BLaER1 treated with 17β-estradiol and CSF1 and Interleukin-3, amounts not matched to agents 10 nM and 100 nM (cell line): ENCODE measurements around the gene HEPACAM.

Experiments used
- H3K27ac ChIP-seq, 11 experiments: shearing (Covaris generic); formaldehyde crosslinking; 2 replicates each; pipeline ENCODE4 v1.8.1; 2022
- H3K27me3 ChIP-seq, 11 experiments: shearing (Covaris generic); formaldehyde crosslinking; 2 replicates each; pipeline ENCODE4 v1.8.1; 2022
- H3K36me3 ChIP-seq, 11 experiments: shearing (Covaris generic); formaldehyde crosslinking; 2 replicates each; pipeline ENCODE4 v1.8.1; 2022
- H3K4me1 ChIP-seq, 10 experiments: shearing (Covaris generic); formaldehyde crosslinking; 2 replicates each; pipeline ENCODE4 v1.8.1; 2022
- H3K4me2 ChIP-seq, 11 experiments: shearing (Covaris generic); formaldehyde crosslinking; 2 replicates each; pipeline ENCODE4 v1.8.1; 2022
- H3K4me3 ChIP-seq, 10 experiments: shearing (Covaris generic); formaldehyde crosslinking; 2 replicates each; pipeline ENCODE4 v1.8.1; 2022
- H3K9ac ChIP-seq, 11 experiments: shearing (Covaris generic); formaldehyde crosslinking; 2 replicates each; pipeline ENCODE4 v1.8.1; 2022
- H3K9me3 ChIP-seq, 11 experiments: shearing (Covaris generic); formaldehyde crosslinking; replicated peaks in 1 of 11; 2 replicates each; pipeline ENCODE4 v1.8.1; 2022
- H4K20me1 ChIP-seq, 11 experiments: shearing (Covaris generic); formaldehyde crosslinking; 2 replicates each; pipeline ENCODE4 v1.8.1; 2022
- Cebpa-rat ChIP-seq, 11 experiments: shearing (Covaris generic); IDR thresholded peaks; 2 replicates each; pipeline ENCODE4 v1.8.1; 2022

The HEPACAM gene

GRCh38 chr11:124886476-124886875, 49.4 kb downstream of the HEPACAM start:
- Histone ChIP-seq H3K9ac (no peak overlapping the region), H3K4me2 (no peak overlapping the region), H4K20me1 (peaks cover 0 to 4% (median 0%) of the 10 kb centered on the region in 11 experiments; a peak in 1 of 22 replicates), H3K4me3 (no peak overlapping the region), H3K36me3 (no peaks in the 10 kb centered on the region), H3K27me3 (no peaks in the 10 kb centered on the region), H3K9me3 (no peaks in the 10 kb centered on the region), H3K4me1 (peaks cover 19 to 40% (median 33%) of the 10 kb centered on the region in 10 experiments), H3K27ac (no peak overlapping the region)
- TF ChIP-seq Cebpa-rat (IDR thresholded peaks at IDR 0.05), result no peak

- no peak overlapping the region for H3K27ac ChIP-seq
- no peaks in the 10 kb centered on the region for H3K36me3 ChIP-seq
- no peak overlapping the region for H3K4me3 ChIP-seq
- H3K4me1 ChIP-seq, result peaks cover 25 to 46% (median 34%) of the 10 kb centered on the region in 10 experiments
- no peak for TF ChIP-seq Cebpa-rat (IDR thresholded peaks at IDR 0.05)
- no peaks in the 10 kb centered on the region for H3K27me3 ChIP-seq
- H3K9me3 ChIP-seq, result no peaks in the 10 kb centered on the region
- H3K9ac ChIP-seq, result no peak overlapping the region
- H3K4me2 ChIP-seq, result 0 out of 22 replicates have a peak overlapping the region, but pooled peaks of 1 of the 11 experiments have one; percentile 8
- H4K20me1 ChIP-seq, result peaks cover 0 to 4% (median 0%) of the 10 kb centered on the region in 11 experiments; a peak in 1 of 22 replicates
Measured at GRCh38 chr11:124884869-124885479, 50.9 kb downstream of the HEPACAM start.

- no peak for TF ChIP-seq Cebpa-rat (IDR thresholded peaks at IDR 0.05)
- Histone ChIP-seq H3K27me3 (no peaks in the 10 kb centered on the region), H4K20me1 (no peaks in the 10 kb centered on the region), H3K4me3 (no peak overlapping the region), H3K4me1 (peaks cover 31 to 46% (median 38%) of the 10 kb centered on the region in 10 experiments), H3K9ac (no peak overlapping the region), H3K9me3 (no peaks in the 10 kb centered on the region), H3K27ac (no peak overlapping the region), H3K36me3 (no peaks in the 10 kb centered on the region), H3K4me2 (peak overlapping the region in 3 of 11 experiments; percentile 8 to 83 (median 80); a peak in 2 of 22 replicates)
Measured at GRCh38 chr11:124884340-124884739, 51.5 kb downstream of the HEPACAM start.

- no peak overlapping the region; a peak in 1 of 20 replicates for H3K4me3 ChIP-seq
- no peaks in the 10 kb centered on the region for H3K36me3 ChIP-seq
- H4K20me1 ChIP-seq, result no peaks in the 10 kb centered on the region
- H3K4me1 ChIP-seq, result peaks cover 28 to 58% (median 50%) of the 10 kb centered on the region in 10 experiments
- no peak for TF ChIP-seq Cebpa-rat (IDR thresholded peaks at IDR 0.05)
- no peaks in the 10 kb centered on the region for H3K9me3 ChIP-seq
- no peaks in the 10 kb centered on the region for H3K27me3 ChIP-seq
- H3K9ac ChIP-seq, result peak overlapping the region in 3 of 11 experiments; percentile 20 to 21 (median 20); a peak in 4 of 22 replicates
- H3K27ac ChIP-seq, result peak overlapping the region in 5 of 11 experiments; percentile 19 to 38 (median 25); a peak in 7 of 22 replicates
- peak overlapping the region; percentile 60 to 83 (median 74) for H3K4me2 ChIP-seq
Measured at GRCh38 chr11:124882339-124883071, 53.3 kb downstream of the HEPACAM start.

- H3K4me1 ChIP-seq, result peaks cover 36 to 69% (median 60%) of the 10 kb centered on the region in 10 experiments
- no peaks in the 10 kb centered on the region for H4K20me1 ChIP-seq
- H3K9ac ChIP-seq, result no peak overlapping the region
- H3K4me3 ChIP-seq, result no peak overlapping the region
- H3K9me3 ChIP-seq, result no peaks in the 10 kb centered on the region
- H3K27me3 ChIP-seq, result peaks cover 0 to 1% (median 0%) of the 10 kb centered on the region in 11 experiments; a peak in 4 of 22 replicates
- H3K4me2 ChIP-seq, result peak overlapping the region in 3 of 11 experiments; percentile 71 to 98 (median 83); a peak in 2 of 22 replicates
- no peak for TF ChIP-seq Cebpa-rat (IDR thresholded peaks at IDR 0.05)
- H3K36me3 ChIP-seq, result no peaks in the 10 kb centered on the region
- H3K27ac ChIP-seq, result no peak overlapping the region
Measured at GRCh38 chr11:124880958-124881357, 54.9 kb downstream of the HEPACAM start.

DNA sequence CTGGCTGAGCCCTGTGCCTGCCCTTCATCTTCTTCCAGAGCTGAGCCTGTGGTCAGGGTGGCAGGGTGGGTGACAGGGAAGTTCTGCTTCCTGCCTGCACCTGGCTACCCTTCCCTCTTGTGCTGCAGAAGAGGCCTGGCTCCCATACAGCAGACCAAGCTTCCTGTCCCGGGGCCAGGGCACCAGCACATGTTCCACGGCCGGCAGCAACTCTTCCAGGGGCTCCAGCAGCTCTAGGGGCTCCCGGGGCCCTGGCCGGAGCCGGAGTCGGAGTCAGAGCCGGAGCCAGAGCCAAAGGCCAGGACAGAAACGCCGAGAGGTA, 55.6 kb downstream of the HEPACAM start:
- Histone ChIP-seq H4K20me1 (no peaks in the 10 kb centered on the region), H3K36me3 (no peaks in the 10 kb centered on the region), H3K9me3 (no peaks in the 10 kb centered on the region), H3K4me3 (no peak overlapping the region), H3K27ac (no peak overlapping the region), H3K9ac (no peak overlapping the region), H3K4me2 (peak overlapping the region; percentile 21 to 98 (median 71); a peak in 21 of 22 replicates), H3K27me3 (peaks cover 0 to 7% (median 0%) of the 10 kb centered on the region in 11 experiments; a peak in 7 of 22 replicates), H3K4me1 (peaks cover 43 to 76% (median 64%) of the 10 kb centered on the region in 10 experiments)
- TF ChIP-seq Cebpa-rat (IDR thresholded peaks at IDR 0.05), result no peak

DNA sequence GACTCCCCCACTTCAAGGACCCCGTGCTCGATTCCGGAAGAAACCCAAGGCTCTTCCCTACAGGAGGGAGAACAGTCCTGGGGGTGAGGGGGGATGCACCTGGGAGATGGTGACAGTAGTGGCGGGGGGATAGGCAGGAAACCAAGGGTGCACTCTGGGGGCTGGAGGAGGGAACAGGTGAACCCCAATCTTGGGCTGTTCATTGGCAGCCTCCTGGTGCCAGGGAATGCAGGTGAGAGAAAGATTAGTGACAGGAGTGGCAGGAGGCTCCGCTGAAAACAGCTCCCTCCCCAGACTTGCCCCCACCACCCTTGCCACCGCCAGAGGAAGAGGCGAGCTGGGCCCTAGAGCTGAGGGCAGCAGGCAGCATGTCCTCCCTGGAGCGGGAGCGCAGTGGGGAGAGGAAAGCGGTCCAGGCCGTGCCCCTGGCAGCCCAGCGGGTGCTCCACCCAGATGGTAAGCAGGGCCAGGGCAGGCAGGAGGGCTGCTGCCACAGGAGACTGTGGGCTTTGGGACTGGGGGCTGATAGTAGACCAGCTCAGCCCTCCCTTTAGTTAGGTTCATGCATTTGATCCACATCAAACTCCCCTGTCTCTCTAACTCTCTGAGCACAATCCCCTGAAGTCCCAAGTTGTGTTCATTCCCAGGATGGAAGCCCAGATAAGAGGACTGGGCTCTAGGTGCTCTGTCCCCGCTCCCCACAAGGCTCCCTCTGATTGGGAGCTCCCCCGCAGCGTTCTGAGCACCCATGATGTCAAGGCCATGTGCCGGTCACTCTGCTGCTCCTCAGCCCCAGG, 56.2 kb downstream of the HEPACAM start:
- peaks cover 43 to 76% (median 64%) of the 10 kb centered on the region in 10 experiments for H3K4me1 ChIP-seq
- no peaks in the 10 kb centered on the region for H3K36me3 ChIP-seq
- H3K4me3 ChIP-seq, result no peak overlapping the region
- H3K27me3 ChIP-seq, result peaks cover 0 to 10% (median 0%) of the 10 kb centered on the region in 11 experiments; a peak in 7 of 22 replicates
- H3K4me2 ChIP-seq, result peak overlapping the region; percentile 21 to 98 (median 71); a peak in 21 of 22 replicates
- no peak overlapping the region for H3K9ac ChIP-seq
- H3K27ac ChIP-seq, result no peak overlapping the region
- no peaks in the 10 kb centered on the region for H4K20me1 ChIP-seq
- no peak for TF ChIP-seq Cebpa-rat (IDR thresholded peaks at IDR 0.05)
- no peaks in the 10 kb centered on the region for H3K9me3 ChIP-seq

DNA sequence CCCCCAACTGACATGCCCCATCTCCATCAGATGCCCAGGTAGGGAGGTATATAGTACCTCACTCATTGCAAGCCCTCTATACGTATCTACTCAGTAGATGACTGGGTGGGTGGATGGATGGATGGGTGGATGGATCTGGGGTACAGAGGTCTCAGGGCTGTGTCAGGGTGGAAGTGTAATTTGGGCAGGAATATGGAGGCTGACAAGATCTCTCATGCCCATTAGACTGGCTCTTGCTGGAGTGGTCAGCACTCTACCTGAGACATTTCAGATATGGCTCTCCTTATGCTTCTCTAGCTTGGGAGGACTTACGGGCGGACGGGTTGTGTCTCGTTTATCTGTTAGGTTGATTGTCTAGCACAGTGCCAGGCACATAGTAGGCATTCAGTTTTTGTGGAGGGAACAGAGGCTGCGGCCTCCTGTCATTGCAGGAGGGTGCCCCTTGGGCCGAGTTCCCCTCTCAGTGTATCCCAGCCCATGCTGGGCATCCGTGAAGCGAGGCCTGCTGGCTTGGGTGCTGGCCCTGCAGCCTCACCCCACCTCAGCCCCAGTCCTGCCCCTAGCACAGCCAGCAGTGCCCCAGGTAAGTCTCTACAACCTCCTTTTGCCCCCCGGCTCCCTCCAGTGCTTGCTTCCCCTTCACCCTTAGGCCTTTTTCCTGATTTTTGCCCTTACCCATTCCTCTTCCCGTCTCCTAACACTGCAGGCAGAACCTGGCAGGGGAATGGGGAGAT, 56.9 kb downstream of the HEPACAM start:
- no peak overlapping the region for H3K4me3 ChIP-seq
- H3K4me1 ChIP-seq, result peaks cover 43 to 75% (median 61%) of the 10 kb centered on the region in 10 experiments
- H3K27me3 ChIP-seq, result peaks cover 0 to 10% (median 0%) of the 10 kb centered on the region in 11 experiments; a peak in 7 of 22 replicates
- H3K27ac ChIP-seq, result no peak overlapping the region
- H3K36me3 ChIP-seq, result no peaks in the 10 kb centered on the region
- H3K4me2 ChIP-seq, result peak overlapping the region; percentile 19 to 98 (median 90); a peak in 20 of 22 replicates
- no peak overlapping the region for H3K9ac ChIP-seq
- TF ChIP-seq Cebpa-rat (IDR thresholded peaks at IDR 0.05), result no peak
- no peaks in the 10 kb centered on the region for H4K20me1 ChIP-seq
- H3K9me3 ChIP-seq, result no peaks in the 10 kb centered on the region
